Left hindlimb (tissue), 1 donor: ENCODE results near the gene CUTA.
"Not testable (repeated sequence)": the region's sequence is repeated elsewhere in the genome, so short reads cannot be mapped to it uniquely, and the experiment has no call there.

Source experiments
- DNase-seq: peaks from one replicate; pipeline ENCODE4 v3.0.0-alpha.2; 2018

Gene CUTA

GRCh38 chr6:33399881-33400280 lies 18.0 kb downstream of the CUTA start:
- not testable (repeated sequence) for DNase-seq

DNA sequence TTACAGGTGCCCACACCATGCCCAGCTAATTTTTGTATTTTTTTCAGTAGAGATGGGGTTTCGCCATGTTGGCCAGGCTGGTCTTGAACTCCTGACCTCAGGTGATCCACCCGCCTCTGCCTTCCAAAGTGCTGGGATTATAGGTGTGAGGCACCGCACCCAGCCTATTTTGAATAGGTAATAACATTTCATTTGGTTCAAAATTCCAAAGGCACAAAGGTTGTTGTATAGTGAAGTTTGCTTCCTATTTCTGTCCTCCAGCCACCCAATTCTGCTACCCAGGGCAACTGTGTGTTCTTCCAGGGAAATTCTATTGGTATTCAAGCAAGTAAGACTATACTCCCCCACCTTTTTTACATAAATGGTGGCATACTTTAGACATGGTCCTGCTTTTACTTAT lies 19.3 kb downstream of the CUTA start:
- not testable (repeated sequence) for DNase-seq

DNA sequence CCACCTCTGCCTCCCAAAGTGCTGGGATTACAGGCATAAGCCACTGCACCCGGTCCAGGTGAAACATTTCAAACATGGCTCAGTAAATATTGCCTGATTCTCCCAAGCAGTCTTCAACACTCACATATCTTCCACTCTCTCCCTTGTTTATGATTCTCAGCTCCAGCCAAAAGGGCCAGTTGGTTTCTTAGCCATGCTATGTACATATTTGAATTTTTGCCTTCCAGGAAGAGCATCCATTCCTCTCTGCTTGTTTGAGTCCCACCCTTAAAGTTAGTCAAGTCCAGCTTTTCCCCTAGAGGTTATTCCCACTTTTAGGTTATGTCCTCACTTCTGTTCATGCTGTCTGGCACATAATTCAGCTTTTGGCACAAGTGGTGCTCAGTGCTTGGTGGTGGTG lies 20.4 kb downstream of the CUTA start:
- no peak for DNase-seq

GRCh38 chr6:33392979-33393378 lies 24.9 kb downstream of the CUTA start:
- no peak for DNase-seq

DNA sequence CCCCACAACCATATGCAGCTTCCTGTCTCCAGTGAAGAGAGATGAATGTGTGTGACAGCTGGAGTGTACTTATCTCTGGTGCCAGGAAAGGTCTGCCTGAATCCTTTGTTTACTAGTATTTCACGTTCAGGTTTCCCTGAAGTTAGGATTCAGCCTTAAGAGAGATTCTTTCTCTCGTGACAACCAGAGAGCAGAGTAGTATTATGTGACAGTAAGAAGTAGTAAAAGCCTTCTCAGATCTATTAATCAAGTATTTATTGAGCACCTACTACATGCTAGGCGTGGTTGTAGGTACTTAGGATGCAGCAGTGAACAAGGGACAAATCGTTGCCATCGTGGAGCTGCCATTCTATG lies 25.3 kb downstream of the CUTA start:
- no peak for DNase-seq

DNA sequence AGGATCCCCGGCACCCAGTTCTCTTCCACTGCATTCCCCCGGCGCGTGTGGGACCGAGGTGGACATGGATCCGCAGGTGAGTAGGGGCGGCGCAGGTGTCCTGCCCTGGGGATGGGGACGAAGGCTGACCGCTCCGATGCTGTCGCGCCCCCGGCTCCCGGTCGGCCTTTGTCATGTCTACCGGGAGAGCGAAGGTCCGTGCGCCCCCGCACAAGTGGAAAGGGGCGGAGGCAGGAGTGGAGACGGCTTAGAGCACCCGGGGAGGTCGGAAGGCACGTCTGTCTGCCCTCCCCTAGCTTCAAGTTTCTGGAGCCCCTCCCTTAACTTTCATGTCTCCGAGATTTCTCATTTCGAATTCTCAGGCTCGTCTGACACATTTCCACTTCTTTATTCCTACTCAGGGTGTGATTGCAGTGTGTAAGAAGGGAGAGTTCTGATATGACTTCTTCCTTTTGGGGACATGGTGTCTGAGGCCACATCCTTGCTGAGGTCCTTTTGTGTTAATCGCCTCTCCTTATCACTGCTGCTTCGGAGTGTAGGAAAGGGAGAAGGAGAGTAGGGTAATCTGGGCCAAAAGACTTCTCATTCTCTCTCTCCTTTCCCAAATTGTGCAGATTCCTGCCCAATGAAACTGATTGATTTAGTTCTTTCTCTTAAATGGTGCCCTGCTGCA lies 25.8 kb downstream of the CUTA start:
- no peak for DNase-seq

GRCh38 chr6:33391278-33391921 lies 26.5 kb downstream of the CUTA start, which contains the start of gene KIFC1:
TSS of gene KIFC1 (plus strand) at chr6:33391823. CDS start at chr6:33391986, 163 bp downstream.
- peak; percentile 100 for DNase-seq

DNA sequence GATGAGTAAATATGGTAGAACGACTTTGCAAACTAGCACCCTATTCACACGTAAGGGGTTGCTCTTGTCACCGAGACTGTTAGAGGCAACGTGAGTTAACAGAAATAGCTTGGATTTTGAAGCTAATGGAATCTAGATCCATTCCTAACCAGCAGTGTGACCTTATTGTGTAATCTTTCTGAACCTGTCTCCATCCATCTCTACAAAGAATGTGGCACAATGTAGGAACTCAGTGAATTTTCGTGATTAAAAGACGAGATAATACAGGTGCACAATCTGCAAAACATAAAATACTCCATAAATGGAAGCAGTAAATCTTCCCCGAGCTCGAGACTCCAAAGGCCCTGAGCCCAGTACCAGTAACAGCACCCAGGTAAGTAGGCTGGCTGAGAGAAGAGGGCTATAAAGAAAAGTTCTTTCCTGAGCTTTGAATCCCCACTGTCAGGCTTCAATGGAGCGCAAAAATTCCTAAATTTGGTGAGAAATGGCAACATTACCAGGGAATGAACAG lies 27.1 kb downstream of the CUTA start:
- DNase-seq, result no peak

- no peak for DNase-seq
These were observed 27.7 kb downstream of the CUTA start for GRCh38 chr6:33390173-33390572.

- DNase-seq, result no peak
These were observed 33.3 kb downstream of the CUTA start for GRCh38 chr6:33384581-33385020.

- no peak for DNase-seq
These were observed 34.3 kb downstream of the CUTA start for GRCh38 chr6:33383427-33384185.

DNA sequence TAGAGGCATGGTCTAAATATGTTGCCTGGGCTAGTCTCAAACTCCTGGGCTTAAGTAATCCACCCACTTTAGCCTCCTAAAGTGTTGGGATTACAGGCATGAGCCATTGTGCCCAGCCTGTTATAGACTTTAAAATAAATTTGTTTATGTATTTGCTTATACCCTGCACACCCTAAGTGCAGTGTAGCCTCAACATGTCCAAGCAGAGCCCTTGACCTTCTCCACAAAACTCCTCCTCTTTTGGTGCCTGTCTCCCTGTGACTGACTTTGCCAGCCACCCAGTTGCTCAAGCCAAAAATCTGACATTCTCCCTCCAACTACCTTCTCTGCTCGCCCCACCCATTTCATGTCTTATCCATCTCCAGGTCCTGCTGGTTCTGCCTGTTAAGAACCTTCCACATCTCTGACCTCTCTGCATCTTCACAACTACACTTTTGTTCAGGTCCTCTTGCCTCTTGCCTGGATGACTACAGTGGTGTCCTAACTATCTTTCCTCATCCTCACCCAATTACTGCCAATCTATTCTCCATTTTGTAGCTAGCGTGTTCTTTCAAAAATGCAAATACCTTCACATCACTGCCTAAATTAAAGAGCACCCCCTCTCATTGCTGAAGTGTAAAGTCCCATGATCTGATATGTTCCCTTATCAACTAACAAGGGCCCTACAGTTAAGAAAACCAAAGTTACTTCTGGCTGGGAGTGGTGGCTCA lies 37.5 kb downstream of the CUTA start:
- no peak for DNase-seq

GRCh38 chr6:33379184-33379583 lies 38.7 kb downstream of the CUTA start:
- not testable (repeated sequence) for DNase-seq

DNA sequence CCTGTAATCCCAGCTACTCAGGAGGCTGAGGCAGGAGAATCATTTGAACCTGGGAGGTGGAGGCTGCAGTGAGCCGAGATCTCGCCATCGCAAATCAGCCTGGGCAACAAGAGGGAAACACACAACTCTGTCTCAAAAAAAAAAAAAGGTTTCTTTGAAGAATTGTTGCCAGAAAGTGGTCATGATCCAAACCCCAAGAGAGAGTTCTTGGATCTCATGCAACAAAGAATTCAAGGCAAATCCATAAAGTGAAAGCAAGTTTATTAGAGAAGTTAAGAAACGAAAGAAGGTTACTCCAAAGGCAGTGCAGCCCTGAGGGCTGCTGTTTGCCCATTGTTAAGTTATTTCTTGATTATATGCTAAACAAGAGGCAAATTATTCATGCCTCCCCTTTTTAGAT lies 40.7 kb downstream of the CUTA start:
- DNase-seq, result no peak

GRCh38 chr6:33375143-33375671 lies 42.7 kb downstream of the CUTA start:
- peak; percentile 85 for DNase-seq

GRCh38 chr6:33373960-33374910 lies 43.7 kb downstream of the CUTA start:
- DNase-seq, result no peak

DNA sequence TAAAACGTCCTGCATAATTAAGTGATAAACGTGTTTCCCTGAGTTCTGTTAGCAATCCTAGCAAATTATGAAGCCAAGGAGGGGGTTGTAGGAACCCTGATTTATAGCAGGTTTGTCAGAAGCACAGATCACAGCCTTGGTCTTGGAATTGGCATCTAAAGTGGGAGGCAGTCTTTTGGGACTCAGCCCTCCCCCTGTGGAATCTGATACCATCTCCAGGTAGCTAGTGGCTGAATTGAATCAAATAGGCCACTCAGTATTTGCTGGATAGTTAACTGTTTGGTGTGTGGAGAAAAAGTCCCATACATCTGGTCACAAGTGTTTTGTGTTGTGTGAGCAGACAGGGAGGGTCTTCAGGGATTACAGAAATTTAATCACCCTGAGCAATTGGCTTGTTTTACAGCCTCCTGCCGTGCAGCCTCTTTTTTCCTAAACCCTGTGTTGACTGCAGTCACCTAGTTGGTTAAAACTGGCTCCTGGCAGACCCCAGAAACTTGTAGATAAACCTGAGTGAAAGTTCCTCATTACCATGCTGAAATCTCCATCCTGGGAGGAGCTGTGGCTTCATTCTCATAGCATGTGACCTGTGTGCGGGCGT lies 45.3 kb downstream of the CUTA start:
- DNase-seq, result no peak

GRCh38 chr6:33371901-33372300 lies 46.0 kb downstream of the CUTA start:
- not testable (repeated sequence) for DNase-seq

GRCh38 chr6:33367715-33368025 lies 50.2 kb downstream of the CUTA start:
- DNase-seq, result not testable (repeated sequence)

- DNase-seq, result no peak
These were observed 50.7 kb downstream of the CUTA start for GRCh38 chr6:33367009-33367714.
